T-helper 2 cell treated with Interferon-gamma antibody and Interleukin-4, amounts not matched to agents 5 μg/mL and 100 μg/mL, for 36 hours (primary cell): ENCODE data around the gene SORBS2.

Experiments
- DNase-seq: peaks from one replicate; pipeline ENCODE4 v3.0.0; 2021; ENCODE audit warnings: low spot score
- H3K27ac Mint-ChIP-seq: one replicate; pipeline ENCODE4 v1.8.0; 2021; ENCODE audit warnings: mild to moderate bottlenecking, mixed read lengths
- H3K27me3 Mint-ChIP-seq: one replicate; pipeline ENCODE4 v1.8.0; 2021; ENCODE audit warnings: low read depth, mixed read lengths
- H3K36me3 Mint-ChIP-seq: one replicate; pipeline ENCODE4 v1.8.0; 2021; ENCODE audit warnings: low read depth, mixed read lengths
- H3K4me1 Mint-ChIP-seq: one replicate; pipeline ENCODE4 v1.8.0; 2021; ENCODE audit warnings: low read depth, mixed read lengths
- H3K4me3 Mint-ChIP-seq: one replicate; pipeline ENCODE4 v1.8.0; 2022; ENCODE audit warnings: mild to moderate bottlenecking, moderate library complexity, mixed read lengths
- H3K9me3 Mint-ChIP-seq: one replicate; pipeline ENCODE4 v1.8.0; 2021; ENCODE audit warnings: mixed read lengths

The SORBS2 gene

GRCh38 chr4:185550933-185551332, 261.1 kb downstream of the SORBS2 start:
- H3K9me3 Mint-ChIP-seq, result no peaks in the 10 kb centered on the region
- no peak overlapping the region for H3K4me3 Mint-ChIP-seq
- H3K36me3 Mint-ChIP-seq, result no peaks in the 10 kb centered on the region
- no peak overlapping the region for H3K27ac Mint-ChIP-seq
- no peak for DNase-seq
- H3K4me1 Mint-ChIP-seq, result no peaks in the 10 kb centered on the region
- peaks cover 30% of the 10 kb centered on the region for H3K27me3 Mint-ChIP-seq

DNA sequence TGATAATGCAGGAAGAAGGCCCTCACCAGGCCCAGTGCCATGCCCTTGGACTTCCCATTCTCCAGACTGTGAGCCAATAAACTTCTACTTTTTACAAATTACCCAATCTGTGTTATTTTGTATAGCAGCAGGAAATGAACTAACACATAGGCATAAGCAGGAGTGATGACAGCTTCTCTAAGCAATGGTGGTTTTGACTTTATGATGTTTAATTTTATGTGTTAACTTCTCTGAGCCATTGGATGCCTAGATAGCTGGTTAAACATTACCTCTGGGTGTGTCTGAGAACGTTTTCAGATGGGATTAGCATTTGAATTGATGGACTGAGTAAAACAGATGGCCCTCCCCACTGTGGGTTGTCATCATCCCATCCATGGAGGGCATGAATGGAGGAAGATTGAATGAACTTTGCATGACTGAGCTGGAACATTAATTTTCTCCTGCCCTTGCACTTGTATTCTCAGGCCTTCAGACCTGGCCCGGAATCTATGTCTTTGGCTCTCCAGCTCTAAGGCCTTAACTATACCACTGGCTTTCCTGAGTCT, 262.8 kb downstream of the SORBS2 start:
- no peaks in the 10 kb centered on the region for H3K9me3 Mint-ChIP-seq
- no peak for DNase-seq
- no peak overlapping the region for H3K4me3 Mint-ChIP-seq
- peaks cover 28% of the 10 kb centered on the region for H3K27me3 Mint-ChIP-seq
- H3K27ac Mint-ChIP-seq, result no peak overlapping the region
- no peaks in the 10 kb centered on the region for H3K4me1 Mint-ChIP-seq
- H3K36me3 Mint-ChIP-seq, result no peaks in the 10 kb centered on the region

GRCh38 chr4:185548587-185548986, 263.4 kb downstream of the SORBS2 start:
- Mint-ChIP-seq H3K4me3 (no peak overlapping the region), H3K36me3 (no peaks in the 10 kb centered on the region), H3K27ac (no peak overlapping the region), H3K9me3 (no peaks in the 10 kb centered on the region), H3K4me1 (no peaks in the 10 kb centered on the region), H3K27me3 (peaks cover 28% of the 10 kb centered on the region)
- no peak for DNase-seq

DNA sequence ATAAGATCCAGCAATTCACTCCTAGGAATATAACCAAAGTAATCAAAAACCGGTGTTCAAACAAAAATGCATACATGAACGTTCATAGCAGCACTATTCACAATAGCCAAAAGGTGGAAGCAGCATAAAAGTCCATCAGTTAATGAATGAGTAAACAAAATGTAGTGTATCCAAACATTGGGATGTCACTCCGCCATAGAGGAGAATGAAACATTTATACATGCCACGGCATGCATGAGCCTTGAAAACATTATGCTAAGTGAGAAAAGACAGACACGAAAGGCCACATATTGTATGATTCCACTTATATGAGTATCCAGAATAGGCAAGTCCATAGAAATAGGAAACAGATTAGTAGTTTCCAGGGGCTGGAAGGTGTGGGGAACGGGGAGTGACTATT, 265.7 kb downstream of the SORBS2 start:
- Mint-ChIP-seq H3K27me3 (peaks cover 24% of the 10 kb centered on the region), H3K4me3 (no peak overlapping the region), H3K27ac (no peak overlapping the region), H3K36me3 (no peaks in the 10 kb centered on the region), H3K4me1 (no peaks in the 10 kb centered on the region), H3K9me3 (no peaks in the 10 kb centered on the region)
- DNase-seq, result no peak

- no peak overlapping the region for H3K27ac Mint-ChIP-seq
- no peaks in the 10 kb centered on the region for H3K4me1 Mint-ChIP-seq
- peaks cover 12% of the 10 kb centered on the region for H3K27me3 Mint-ChIP-seq
- no peak overlapping the region for H3K4me3 Mint-ChIP-seq
- H3K36me3 Mint-ChIP-seq, result no peaks in the 10 kb centered on the region
- no peaks in the 10 kb centered on the region for H3K9me3 Mint-ChIP-seq
- DNase-seq, result no peak
Observed at GRCh38 chr4:185542626-185543315, 269.2 kb downstream of the SORBS2 start.

GRCh38 chr4:185541251-185541727, 270.7 kb downstream of the SORBS2 start:
- H3K27me3 Mint-ChIP-seq, result peaks cover 18% of the 10 kb centered on the region
- no peaks in the 10 kb centered on the region for H3K9me3 Mint-ChIP-seq
- no peak overlapping the region for H3K4me3 Mint-ChIP-seq
- H3K4me1 Mint-ChIP-seq, result no peaks in the 10 kb centered on the region
- no peaks in the 10 kb centered on the region for H3K36me3 Mint-ChIP-seq
- no peak for DNase-seq
- no peak overlapping the region for H3K27ac Mint-ChIP-seq

GRCh38 chr4:185540487-185541120, 271.4 kb downstream of the SORBS2 start:
- Mint-ChIP-seq H3K4me1 (no peaks in the 10 kb centered on the region), H3K27ac (no peak overlapping the region), H3K36me3 (no peaks in the 10 kb centered on the region), H3K27me3 (peaks cover 23% of the 10 kb centered on the region), H3K9me3 (no peaks in the 10 kb centered on the region), H3K4me3 (no peak overlapping the region)
- DNase-seq, result no peak

DNA sequence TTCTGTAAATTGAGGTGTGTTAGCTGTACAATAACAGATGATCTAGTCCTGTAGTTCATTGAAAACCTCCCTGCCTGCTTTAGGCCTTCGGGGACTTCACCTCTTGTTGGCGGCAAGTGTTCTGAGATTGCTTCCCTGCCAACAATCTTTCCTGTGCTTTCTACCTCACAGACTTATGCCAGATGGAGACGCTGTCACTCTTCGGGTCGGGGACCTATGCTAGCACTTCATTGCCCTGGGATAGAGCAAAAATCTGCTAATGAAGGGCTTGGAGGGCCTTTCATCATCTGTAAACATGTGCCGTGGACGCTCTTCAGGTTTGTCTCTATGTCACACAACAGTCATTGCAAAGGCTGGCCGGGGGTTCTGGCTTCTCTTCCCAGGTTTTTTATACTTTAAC, 272.0 kb downstream of the SORBS2 start:
- H3K27me3 Mint-ChIP-seq, result peaks cover 23% of the 10 kb centered on the region
- no peaks in the 10 kb centered on the region for H3K36me3 Mint-ChIP-seq
- DNase-seq, result no peak
- H3K27ac Mint-ChIP-seq, result no peak overlapping the region
- H3K4me3 Mint-ChIP-seq, result no peak overlapping the region
- H3K4me1 Mint-ChIP-seq, result no peaks in the 10 kb centered on the region
- no peaks in the 10 kb centered on the region for H3K9me3 Mint-ChIP-seq

DNA sequence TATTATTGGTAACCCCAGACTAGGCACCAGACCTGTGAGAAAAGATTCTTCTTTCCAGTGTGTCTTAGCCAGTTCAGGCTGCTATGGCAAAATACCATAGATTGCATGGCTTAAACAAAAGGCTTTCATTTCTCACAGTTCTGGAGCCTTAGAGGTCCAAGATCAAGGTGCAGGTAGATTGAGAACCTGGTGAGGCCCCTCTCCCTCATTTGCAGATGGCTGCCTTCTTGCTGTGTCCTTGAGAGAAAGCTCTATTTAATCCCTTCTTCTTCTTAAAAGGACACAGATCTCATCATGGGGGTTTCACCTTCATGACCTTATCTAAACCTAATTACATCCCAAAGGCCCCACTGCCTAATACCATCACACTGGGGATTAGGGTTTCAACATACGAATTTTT, 273.2 kb downstream of the SORBS2 start:
- H3K36me3 Mint-ChIP-seq, result no peaks in the 10 kb centered on the region
- H3K4me1 Mint-ChIP-seq, result no peaks in the 10 kb centered on the region
- H3K9me3 Mint-ChIP-seq, result no peaks in the 10 kb centered on the region
- DNase-seq, result no peak
- no peak overlapping the region for H3K4me3 Mint-ChIP-seq
- H3K27me3 Mint-ChIP-seq, result peaks cover 31% of the 10 kb centered on the region
- H3K27ac Mint-ChIP-seq, result no peak overlapping the region

DNA sequence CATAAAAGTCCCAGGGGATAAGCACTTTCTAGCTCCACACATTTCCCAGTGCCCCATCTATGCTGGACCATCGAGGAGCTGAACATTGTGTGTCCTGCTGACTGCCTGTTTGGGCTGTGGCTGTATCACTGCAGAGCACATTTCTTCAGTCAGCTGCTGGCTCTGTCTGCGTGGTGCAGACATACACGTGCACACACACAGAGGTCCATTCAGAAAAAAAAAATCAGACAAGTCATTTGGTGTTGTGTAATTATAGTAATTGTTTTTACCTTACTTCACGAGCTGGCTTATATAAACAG, 275.6 kb downstream of the SORBS2 start:
- H3K9me3 Mint-ChIP-seq, result no peaks in the 10 kb centered on the region
- DNase-seq, result no peak
- H3K27ac Mint-ChIP-seq, result no peak overlapping the region
- H3K4me1 Mint-ChIP-seq, result no peaks in the 10 kb centered on the region
- H3K4me3 Mint-ChIP-seq, result no peak overlapping the region
- no peaks in the 10 kb centered on the region for H3K36me3 Mint-ChIP-seq
- peaks cover 33% of the 10 kb centered on the region for H3K27me3 Mint-ChIP-seq

- H3K36me3 Mint-ChIP-seq, result no peaks in the 10 kb centered on the region
- no peaks in the 10 kb centered on the region for H3K9me3 Mint-ChIP-seq
Observed at GRCh38 chr4:185535612-185536410, 276.2 kb downstream of the SORBS2 start.

More at GRCh38 chr4:185535612-185536410, 276.2 kb downstream of the SORBS2 start:
- Mint-ChIP-seq H3K4me1 (no peaks in the 10 kb centered on the region), H3K27me3 (peaks cover 37% of the 10 kb centered on the region), H3K4me3 (peak overlapping the region; percentile 35), H3K27ac (no peak overlapping the region)
- DNase-seq, result no peak
